Epithelial cell of esophagus (primary cell): ENCODE measurements around the gene AMIGO3.

Experiments used
- DNase-seq: peaks from one replicate; pipeline ENCODE4 v3.0.0; 2010; ENCODE audit warnings: low read depth
- H3K4me3 ChIP-seq: 2 replicates; pipeline ENCODE4 v1.5.1; 2011; ENCODE audit warnings: mild to moderate bottlenecking, low read length, control low read depth
- TF ChIP-seq, protein P1 (sequence below): IDR thresholded peaks from 2 replicates; pipeline ENCODE4 v1.5.1; 2011; ENCODE audit warnings: low read depth, mild to moderate bottlenecking, low read length, control low read depth, inconsistent platforms; ENCODE audit not compliant: insufficient read depth; ENCODE audit errors: missing control alignments

AMIGO3 gene

DNA sequence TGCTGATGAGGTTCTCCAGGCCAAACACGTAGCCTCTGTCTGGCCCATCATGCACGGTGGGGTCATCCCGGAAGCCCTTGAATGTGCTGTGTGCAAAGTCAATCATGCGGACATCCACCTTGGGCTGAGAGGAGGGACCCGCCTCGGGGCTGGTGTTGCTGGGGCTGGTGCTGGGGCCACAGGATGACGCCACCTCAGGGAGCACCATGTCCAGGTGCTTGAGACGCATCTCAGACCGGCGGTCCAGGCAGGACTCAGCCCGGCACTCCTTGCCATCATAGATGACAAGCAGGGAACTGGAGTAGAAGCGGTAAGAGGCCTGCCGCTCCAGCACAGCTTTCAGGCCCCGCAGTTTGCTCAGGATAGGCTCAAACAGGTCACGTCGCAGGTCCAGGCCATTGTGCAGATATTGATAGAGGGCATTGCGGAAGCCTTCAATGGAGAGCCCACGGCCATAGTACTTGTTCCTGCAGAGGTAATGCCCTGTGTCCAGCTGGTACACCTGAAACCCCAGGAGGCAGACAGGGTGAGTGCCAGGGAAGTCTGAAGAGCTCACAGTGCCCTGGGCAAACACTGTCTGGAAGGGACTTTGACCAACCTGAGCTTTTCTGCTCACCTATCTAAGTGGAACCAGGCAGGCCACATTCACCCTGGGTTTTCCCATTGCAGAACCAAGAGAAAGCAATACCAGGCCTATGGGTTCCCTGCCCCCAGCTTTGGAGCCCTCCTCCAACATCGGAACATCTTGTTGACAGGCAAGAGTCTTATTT is 7.9 kb upstream of the AMIGO3 start:
- H3K4me3 ChIP-seq = no peak overlapping the region
- TF ChIP-seq, protein P1, sequence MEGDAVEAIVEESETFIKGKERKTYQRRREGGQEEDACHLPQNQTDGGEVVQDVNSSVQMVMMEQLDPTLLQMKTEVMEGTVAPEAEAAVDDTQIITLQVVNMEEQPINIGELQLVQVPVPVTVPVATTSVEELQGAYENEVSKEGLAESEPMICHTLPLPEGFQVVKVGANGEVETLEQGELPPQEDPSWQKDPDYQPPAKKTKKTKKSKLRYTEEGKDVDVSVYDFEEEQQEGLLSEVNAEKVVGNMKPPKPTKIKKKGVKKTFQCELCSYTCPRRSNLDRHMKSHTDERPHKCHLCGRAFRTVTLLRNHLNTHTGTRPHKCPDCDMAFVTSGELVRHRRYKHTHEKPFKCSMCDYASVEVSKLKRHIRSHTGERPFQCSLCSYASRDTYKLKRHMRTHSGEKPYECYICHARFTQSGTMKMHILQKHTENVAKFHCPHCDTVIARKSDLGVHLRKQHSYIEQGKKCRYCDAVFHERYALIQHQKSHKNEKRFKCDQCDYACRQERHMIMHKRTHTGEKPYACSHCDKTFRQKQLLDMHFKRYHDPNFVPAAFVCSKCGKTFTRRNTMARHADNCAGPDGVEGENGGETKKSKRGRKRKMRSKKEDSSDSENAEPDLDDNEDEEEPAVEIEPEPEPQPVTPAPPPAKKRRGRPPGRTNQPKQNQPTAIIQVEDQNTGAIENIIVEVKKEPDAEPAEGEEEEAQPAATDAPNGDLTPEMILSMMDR = no peak
- no peak for DNase-seq

DNA sequence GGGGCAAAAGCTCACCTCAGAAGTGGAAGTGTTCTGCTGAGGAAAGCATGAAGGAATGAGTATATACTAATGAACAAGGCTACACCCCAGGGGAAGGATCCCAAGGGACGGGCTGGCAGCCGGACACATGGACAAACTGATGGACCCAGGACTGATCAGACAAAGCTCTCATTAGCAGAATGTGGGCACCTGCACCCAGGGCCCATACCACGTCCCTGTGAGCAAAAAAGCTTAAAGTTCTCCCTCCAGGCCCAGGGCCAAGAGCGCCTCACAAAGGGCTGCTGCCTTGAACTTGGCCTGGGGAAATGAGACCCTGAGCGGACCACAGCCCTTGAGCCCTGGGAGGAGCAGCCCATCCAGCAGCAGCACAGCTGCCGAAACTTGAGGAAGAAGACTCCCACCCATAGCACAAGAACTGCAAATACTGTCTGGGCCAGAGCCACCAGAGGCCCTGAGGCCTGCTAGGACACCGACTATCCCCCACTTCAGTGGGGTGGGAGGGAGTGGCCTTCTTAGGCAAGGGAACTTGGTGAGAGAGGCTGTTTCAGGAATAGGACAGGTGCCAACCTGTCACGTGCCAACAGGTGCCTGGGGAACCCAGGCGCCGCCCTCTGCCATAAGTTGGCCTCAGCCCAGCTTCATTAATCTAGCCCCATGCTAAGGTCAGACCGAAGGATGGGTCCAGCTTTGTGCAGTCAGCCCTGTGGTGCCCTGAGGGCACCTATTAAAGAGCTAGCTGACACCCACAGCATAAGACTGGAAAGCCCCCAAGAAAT is 6.6 kb upstream of the AMIGO3 start:
- DNase-seq = no peak
- no peak overlapping the region for H3K4me3 ChIP-seq
- TF ChIP-seq, protein P1 = no peak

DNA sequence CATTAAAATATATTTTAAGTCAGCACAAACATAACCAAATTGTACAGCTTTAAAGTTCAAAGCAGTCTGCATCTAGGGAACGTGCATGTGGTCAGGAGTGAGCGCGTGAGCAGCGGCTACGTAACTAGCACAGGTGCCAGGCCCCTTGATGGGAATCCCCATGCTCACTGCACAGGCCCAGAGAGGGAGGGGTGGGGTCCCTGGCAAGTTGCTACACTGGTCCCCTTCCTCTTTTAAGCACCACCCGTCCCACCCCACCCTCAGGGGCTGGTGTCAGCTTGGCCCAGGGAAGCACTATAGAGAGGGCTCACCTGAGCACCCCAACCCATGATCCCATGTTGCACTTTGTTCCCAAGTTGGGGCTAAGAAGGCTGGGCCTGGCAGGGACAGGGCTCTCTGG is 5.1 kb upstream of the AMIGO3 start:
- peak overlapping the region; percentile 99 for H3K4me3 ChIP-seq
- DNase-seq = peak; percentile 23
- TF ChIP-seq, protein P1 = no peak

DNA sequence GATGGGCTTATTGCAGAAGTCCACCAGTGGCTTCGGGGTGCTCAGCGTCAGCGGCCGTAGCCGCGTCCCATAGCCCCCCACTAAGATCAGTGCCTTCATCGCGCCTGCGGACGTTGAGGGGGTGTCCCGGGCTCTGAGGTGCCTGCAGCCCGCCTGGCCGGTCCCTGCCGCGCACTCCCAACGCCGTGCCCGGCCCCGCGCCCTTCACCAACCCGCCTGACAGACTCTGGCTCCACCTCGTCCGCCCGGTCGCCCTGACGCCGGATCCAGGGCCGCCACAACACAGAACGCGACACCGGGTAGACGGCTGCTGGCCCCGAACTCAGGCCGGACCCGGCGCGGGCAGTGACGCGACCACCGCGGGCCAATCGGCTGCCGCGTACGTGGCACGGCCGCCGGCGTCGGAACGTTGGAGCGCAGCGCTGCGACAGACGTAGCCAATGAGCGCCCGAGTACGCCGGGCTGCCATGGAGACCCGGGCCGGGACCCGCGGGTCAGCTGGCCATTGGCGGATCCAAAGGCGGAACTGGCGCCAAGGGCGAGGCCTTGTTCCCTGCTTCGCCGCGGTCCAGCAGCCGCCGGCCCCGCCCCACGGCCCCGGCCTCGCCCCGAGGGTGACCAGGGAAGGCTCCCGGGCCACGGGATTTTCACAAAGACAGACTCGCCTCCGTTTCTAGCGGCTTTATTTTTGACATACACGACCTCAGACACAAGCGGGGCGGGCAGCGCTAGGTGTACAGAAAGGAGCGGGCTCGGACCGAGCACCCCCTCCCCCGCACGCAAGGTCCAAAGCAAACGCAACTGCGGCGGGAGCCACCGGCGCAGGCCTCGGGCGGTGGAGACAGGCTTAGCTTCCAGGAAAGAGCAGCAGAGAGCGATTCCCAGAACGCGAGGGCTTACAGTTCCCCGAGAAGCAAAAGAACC is 4.4 kb upstream of the AMIGO3 start, which contains the start of gene GMPPB:
Gene GMPPB (minus strand): TSS at position 324 of the 924 bp plus-strand sequence. CDS start 225 bp downstream, at position 99.
- H3K4me3 ChIP-seq = peak within 1 kb of the TSS; percentile 99
- TF ChIP-seq, protein P1 = no peak
- DNase-seq = peak; percentile 98

DNA sequence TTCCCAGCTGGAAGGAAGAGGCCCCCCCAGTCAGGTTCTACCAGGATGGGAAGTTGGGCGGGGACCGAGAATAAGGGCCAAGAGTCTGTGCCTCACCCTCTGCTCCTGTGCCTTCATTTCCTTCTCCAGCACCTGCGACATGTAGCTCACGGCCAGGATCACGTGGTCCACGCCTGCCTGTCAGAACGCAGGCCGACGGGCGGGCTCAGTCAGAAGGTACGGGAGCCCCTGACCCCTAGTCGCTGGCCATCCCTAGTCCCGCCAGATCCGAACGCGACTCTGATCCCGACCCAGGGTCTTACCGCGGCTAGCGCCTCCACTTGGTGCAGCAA is 3.8 kb upstream of the AMIGO3 start:
- peak; percentile 74 for DNase-seq
- peak overlapping the region; percentile 99 for H3K4me3 ChIP-seq
- TF ChIP-seq, protein P1 = no peak

DNA sequence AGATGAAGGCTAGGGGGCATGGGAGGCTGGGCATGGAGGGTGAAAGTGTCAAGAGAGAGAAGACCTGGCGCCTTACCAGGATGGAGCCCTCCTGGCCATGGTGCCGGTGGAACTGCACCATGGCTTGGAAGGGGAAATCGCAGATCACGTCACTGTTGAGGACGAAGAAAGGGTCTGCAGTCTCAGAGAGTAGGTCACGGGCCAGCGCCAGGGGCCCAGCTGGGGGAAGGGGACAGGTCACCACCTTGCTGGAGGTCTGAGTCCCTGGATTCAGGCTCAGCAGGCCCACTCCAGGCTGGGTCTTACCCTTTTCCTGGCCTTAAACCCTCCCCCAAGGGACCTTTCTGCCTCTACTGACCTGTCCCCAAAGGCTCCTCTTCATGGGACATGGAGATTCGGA is 3.4 kb upstream of the AMIGO3 start:
- no peak for DNase-seq
- peak overlapping the region; percentile 99 for H3K4me3 ChIP-seq
- TF ChIP-seq, protein P1 = no peak
